Aorta (tissue), 5 donors: ENCODE data around the gene PTPRN2. TPM values are rescaled to one million over a fixed set of nuclear protein-coding genes. Genes with fewer than 3 reads are reported as not detected.
"Not testable (repeated sequence)": the region's sequence is repeated elsewhere in the genome, so short reads cannot be mapped to it uniquely, and the experiment has no call there.

ENCODE experiments used
- ATAC-seq: fragments of 200-7000 bp; cut with Tn5 transposase; one replicate; pipeline ENCODE4 v1.9.1; 2022; ENCODE audit warnings: moderate library complexity; ENCODE audit not compliant: low FRiP score
- DNase-seq, 2 donors: peaks; one replicate each; pipeline ENCODE4 v3.0.0-alpha.2; 2020
- H3K27ac ChIP-seq, 2 donors: one replicate each; pipeline ENCODE4 v1.5.1; 2013; ENCODE audit warnings: low read length in 2 of 2, mild to moderate bottlenecking in 2 of 2, moderate library complexity in 2 of 2, control low read depth in 1 of 2, inconsistent platforms in 1 of 2, low read depth in 1 of 2
- H3K27me3 ChIP-seq, 2 donors: one replicate each; pipeline ENCODE4 v1.6.1; 2013; ENCODE audit warnings: control low read depth in 1 of 2, low read length in 1 of 2, mild to moderate bottlenecking in 1 of 2, moderate library complexity in 1 of 2; ENCODE audit not compliant: insufficient read depth in 2 of 2, control insufficient read depth in 1 of 2
- H3K36me3 ChIP-seq, 2 donors: one replicate each; pipeline ENCODE4 v1.6.1; 2013; ENCODE audit warnings: control low read depth in 1 of 2, low read length in 1 of 2, mild to moderate bottlenecking in 1 of 2; ENCODE audit not compliant: insufficient read depth in 2 of 2, control insufficient read depth in 1 of 2
- H3K4me1 ChIP-seq, 2 donors: one replicate each; pipeline ENCODE4 v1.6.1; 2013; ENCODE audit warnings: low read length in 2 of 2, control low read depth in 1 of 2, mild to moderate bottlenecking in 1 of 2, moderate library complexity in 1 of 2; ENCODE audit not compliant: insufficient read depth in 2 of 2, control insufficient read depth in 1 of 2
- H3K4me3 ChIP-seq, 2 donors: one replicate each; pipeline ENCODE4 v1.5.1; 2013; ENCODE audit warnings: low read length in 2 of 2, control low read depth in 1 of 2, mild to moderate bottlenecking in 1 of 2
- H3K9me3 ChIP-seq: one replicate; pipeline ENCODE4 v1.6.1; 2013; ENCODE audit warnings: mild to moderate bottlenecking, low read length; ENCODE audit not compliant: control insufficient read depth
- WGBS, 2 donors: extraction: QIAGEN DNeasy Blood & Tissue Kit; methylation state at CpG; one replicate each; pipeline ENCODE4 v1.1.7; 2013; 5-methylcytosine and 5-hydroxymethylcytosine counted together
- intact Hi-C, 2 donors: fragments of 100-400 bp; cut with DNase I; formaldehyde crosslinking; loops; one replicate each; pipeline versions ENCODE4 v1.14.2 to v1.15.0; 2022
- polyA plus RNA-seq, 2 donors: library from polyadenylated mRNA; stranded (reverse); fragments of 200-250 nt; gene quantifications; one replicate each; pipeline ENCODE4 v1.2.3, GENCODE V29; 2013
- total RNA-seq, 2 donors: library from RNA; stranded (reverse); fragmentation: NEBNext Ultra II Directional; extraction: Animal tissue kit (Norgen Biotek cat#: 25700); gene quantifications; one replicate each; pipeline ENCODE4 v1.2.1, GENCODE V29; 2021
- donor health status: healthy with polysubstance abuse.
- donor health status: Bipolar disorder and iron deficiency.
- donor health status: DM: no; HTN: no; CAD: no.
- donor health status: DM: no; HTN: no; CAD: no.
- donor health status: DM: yes; HTN: yes; CAD: no.

Gene PTPRN2
- total and polyA plus RNA-seq, 4 donors = 0.67 to 3.3 (median 1.4) TPM

DNA sequence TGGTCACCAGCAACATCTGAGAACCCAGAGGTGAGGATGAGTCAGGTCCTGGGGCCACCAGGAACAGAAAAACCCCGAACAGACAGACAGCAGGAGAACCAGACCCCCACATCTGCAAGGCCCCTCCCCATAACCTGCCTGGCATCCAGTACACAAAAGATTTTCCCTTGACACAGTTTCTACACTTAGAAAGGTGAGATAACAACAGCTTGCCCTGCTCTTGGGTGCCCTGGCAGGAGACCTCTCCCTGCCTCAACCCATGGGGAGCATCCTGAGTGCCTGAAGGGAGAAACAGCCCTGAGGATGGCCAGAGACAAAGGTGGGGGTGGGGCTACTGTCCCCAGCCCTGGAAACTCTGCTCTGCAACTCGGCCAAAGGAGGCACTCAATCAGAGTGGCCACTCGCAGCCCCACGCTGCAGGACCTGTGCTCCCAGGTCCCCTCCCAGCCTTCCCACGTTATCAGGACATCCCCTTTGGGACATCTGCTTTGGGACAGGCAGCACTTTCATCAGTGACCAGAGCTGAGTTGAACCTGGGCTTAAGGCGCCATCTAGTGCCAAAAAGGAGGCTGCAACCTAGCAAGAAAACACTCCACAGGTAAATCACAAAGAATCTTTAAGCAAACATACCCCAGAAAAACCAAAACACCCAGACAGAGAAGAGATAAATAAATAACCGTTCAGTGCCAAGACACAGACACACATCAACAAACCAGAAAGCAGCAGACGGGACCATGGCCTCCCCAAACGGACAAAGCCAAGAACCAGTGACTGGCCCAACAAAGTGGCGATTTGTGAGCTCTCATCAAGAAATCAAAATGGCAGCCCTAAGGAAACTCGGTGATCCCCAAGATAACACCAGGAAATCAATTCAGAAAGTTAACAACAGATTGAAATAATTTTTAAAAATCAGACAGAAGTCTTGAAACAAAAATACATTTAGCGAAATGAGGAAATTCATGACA, 233.7 kb downstream of the PTPRN2 start:
- Histone ChIP-seq H3K4me1 (no peaks in the 10 kb centered on the region), H3K27me3 (no peaks in the 10 kb centered on the region), H3K9me3 (peaks cover 6% of the 10 kb centered on the region), H3K4me3 (no peak overlapping the region), H3K27ac (no peak overlapping the region), H3K36me3 (no peaks in the 10 kb centered on the region)
- peak in 1 of 2 donors; percentile 51 for DNase-seq
- no peak for ATAC-seq
- intact Hi-C loops = no loop called here
- WGBS, 2 donors = 44 to 48% methylated on average over 12 of the region's 12 CpGs

- H3K9me3 ChIP-seq, H3K4me1 ChIP-seq, H3K4me3 ChIP-seq, ATAC-seq, H3K27ac ChIP-seq, H3K36me3 ChIP-seq, intact Hi-C loops, DNase-seq, H3K27me3 ChIP-seq: not testable (repeated sequence)
- WGBS, 2 donors = 77 to 83% methylated on average over 21 to 29 of the region's 30 CpGs
Observed at GRCh38 chr7:158351899-158352729, 235.5 kb downstream of the PTPRN2 start.

DNA sequence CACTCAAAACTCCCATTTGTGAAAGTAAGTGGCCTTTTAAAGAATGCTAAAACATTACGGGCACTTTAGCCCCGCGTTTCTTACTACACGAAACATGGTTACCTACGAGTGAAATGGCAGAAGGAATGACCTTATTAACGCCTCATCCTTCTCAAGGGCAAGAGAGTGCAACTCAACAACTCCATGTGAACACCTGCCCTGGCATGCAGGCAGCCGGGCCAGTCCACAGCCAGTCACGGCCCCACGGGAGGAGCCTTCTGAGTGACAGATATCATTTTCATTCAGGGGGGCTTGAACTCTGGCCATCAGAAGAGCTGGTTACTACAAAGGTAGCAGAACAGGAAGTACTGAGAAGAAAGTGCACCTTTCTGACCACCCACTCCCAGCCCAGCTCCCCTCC, 236.1 kb downstream of the PTPRN2 start:
- 79 to 80% methylated on average over 9 of the region's 9 CpGs for WGBS, 2 donors
- no peak overlapping the region for H3K27ac ChIP-seq
- peaks cover 6% of the 10 kb centered on the region for H3K9me3 ChIP-seq
- ATAC-seq (no peak), DNase-seq (no peak)
- no peaks in the 10 kb centered on the region for H3K27me3 ChIP-seq
- H3K4me3 ChIP-seq = no peak overlapping the region
- intact Hi-C loops = no loop called here
- H3K36me3 ChIP-seq = no peaks in the 10 kb centered on the region
- H3K4me1 ChIP-seq = no peaks in the 10 kb centered on the region

DNA sequence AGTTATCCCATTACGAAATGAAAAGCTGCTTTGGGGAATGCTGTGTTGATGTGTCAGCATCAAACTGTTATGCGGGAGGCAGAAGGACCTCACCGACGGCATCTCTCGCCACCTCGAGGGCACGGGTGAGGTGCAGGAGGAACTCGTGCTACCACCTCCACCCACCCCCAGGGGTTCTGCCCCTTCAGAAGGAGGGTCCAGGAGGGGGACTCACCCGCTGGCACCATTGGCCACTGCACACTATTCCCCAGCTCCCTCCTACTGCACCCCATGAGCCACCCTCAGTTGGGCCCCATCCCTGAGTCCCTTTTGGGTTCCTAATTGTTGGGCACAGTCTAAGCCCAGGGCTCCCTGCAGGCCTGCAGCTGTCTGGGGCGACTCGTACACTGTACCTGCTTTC, 236.6 kb downstream of the PTPRN2 start:
- intact Hi-C loops = no loop called here
- H3K36me3 ChIP-seq = no peaks in the 10 kb centered on the region
- H3K9me3 ChIP-seq = peaks cover 6% of the 10 kb centered on the region
- H3K27ac ChIP-seq = no peak overlapping the region
- no peaks in the 10 kb centered on the region for H3K4me1 ChIP-seq
- DNase-seq (no peak), ATAC-seq (no peak)
- no peak overlapping the region for H3K4me3 ChIP-seq
- WGBS, 2 donors = 77 to 84% methylated on average over 11 of the region's 11 CpGs
- H3K27me3 ChIP-seq = no peaks in the 10 kb centered on the region

DNA sequence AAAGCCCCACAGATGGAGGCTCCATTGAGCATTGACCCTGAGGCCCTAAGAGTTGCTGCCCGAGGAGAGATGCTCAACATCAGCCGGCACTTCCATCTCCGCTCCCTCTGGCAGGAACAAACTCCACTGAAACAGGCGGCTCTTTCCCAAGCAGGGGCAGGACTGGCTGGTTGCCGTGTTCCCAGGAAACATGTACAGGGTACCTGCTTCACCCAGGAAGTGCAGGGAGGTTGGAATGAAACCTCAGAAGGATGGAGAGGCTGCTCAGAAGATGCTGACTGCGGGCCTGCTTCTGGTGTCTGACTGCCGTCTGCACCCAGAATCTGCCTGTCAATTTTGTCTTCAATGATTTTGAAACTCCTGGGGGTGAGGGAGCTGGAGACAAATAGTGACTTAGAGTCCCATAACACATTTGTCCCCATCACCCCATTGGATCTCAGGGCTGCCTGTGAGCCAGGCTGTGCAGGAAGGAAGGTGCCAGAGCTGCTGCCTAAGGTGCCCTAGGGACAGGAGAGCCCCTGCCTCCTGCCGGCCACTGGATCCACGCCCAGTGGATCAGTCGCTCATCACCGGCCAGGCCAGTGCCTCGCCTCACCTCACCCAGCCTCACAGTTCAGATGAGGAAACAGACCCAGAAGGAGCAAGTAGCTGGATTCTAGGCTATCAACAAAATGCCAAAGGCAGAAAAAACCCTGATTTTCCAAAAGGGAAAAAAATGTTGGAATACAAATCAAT, 237.3 kb downstream of the PTPRN2 start:
- Histone ChIP-seq H3K4me1 (no peaks in the 10 kb centered on the region), H3K27ac (no peak overlapping the region), H3K4me3 (no peak overlapping the region), H3K9me3 (peaks cover 1% of the 10 kb centered on the region), H3K36me3 (no peaks in the 10 kb centered on the region), H3K27me3 (no peaks in the 10 kb centered on the region)
- WGBS, 2 donors = 78 to 80% methylated on average over 12 of the region's 12 CpGs
- ATAC-seq = no peak
- intact Hi-C loops = no loop called here
- peak in 1 of 2 donors; percentile 42 for DNase-seq

GRCh38 chr7:158348446-158348845, 239.2 kb downstream of the PTPRN2 start:
- intact Hi-C loops = no loop called here
- H3K4me1 ChIP-seq = no peaks in the 10 kb centered on the region
- DNase-seq (peak in 1 of 2 donors; percentile 23), ATAC-seq (no peak)
- no peaks in the 10 kb centered on the region for H3K27me3 ChIP-seq
- H3K9me3 ChIP-seq = no peaks in the 10 kb centered on the region
- no peaks in the 10 kb centered on the region for H3K36me3 ChIP-seq
- WGBS, 2 donors = 77% methylated on average over 3 of the region's 3 CpGs
- no peak overlapping the region for H3K4me3 ChIP-seq
- H3K27ac ChIP-seq = no peak overlapping the region

DNA sequence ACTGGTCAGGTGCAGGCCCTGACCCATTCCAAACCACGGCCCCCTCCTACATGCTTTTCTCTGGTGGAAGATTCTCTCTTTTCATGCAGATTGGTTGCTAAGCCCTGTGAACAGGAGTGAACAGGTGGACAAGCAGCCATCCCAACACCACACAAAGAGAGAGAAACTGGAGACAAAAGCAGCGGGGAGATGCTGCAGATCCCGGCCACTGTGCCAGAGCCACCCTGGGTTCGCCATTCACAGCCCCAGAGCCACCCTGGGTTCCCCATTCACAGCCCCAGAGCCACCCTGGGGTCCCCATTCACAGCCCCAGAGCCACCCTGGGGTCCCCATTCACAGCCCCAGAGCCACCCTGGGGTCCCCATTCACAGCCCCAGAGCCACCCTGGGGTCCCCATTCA, 239.6 kb downstream of the PTPRN2 start:
- intact Hi-C loops = not testable (repeated sequence)

DNA sequence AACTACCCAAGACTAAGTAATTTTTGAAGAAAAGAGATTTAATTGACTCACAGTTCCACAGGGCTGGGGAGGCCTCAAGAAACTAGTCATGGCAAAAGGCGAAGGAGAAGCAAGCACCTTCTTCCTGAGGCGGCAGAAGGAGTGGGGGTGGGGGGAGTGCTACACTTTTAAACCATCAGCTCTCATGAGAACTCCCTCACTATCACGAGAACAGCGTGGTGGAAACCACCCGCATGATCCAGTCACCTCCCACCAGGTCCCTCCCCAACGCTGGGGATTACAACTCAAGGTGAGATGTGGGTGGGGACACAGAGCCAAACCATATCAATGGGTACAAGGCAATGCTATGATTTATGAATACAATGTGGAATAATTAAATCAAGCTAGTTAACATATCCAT, 241.9 kb downstream of the PTPRN2 start:
- H3K36me3 ChIP-seq = no peaks in the 10 kb centered on the region
- 58 to 64% methylated on average over 6 of the region's 6 CpGs for WGBS, 2 donors
- ATAC-seq (no peak), DNase-seq (no peak)
- no peak overlapping the region for H3K27ac ChIP-seq
- intact Hi-C loops = no loop called here
- no peaks in the 10 kb centered on the region for H3K9me3 ChIP-seq
- no peak overlapping the region for H3K4me3 ChIP-seq
- no peaks in the 10 kb centered on the region for H3K4me1 ChIP-seq
- H3K27me3 ChIP-seq = no peaks in the 10 kb centered on the region

More for the DNA sequence above, 239.6 kb downstream of the PTPRN2 start:
- H3K9me3 ChIP-seq, H3K36me3 ChIP-seq, H3K4me1 ChIP-seq, ATAC-seq, DNase-seq, H3K4me3 ChIP-seq, H3K27me3 ChIP-seq, H3K27ac ChIP-seq: not testable (repeated sequence)
- WGBS, 2 donors = 90 to 92% methylated on average over 4 of the region's 4 CpGs
